ENCODE measurements around the gene PRF1.

PRF1 gene

GRCh38 chr10:70576803-70577517 lies 25.6 kb downstream of the PRF1 start:
- DNase-seq (ENCODE audit: low read depth) = no peak

DNA sequence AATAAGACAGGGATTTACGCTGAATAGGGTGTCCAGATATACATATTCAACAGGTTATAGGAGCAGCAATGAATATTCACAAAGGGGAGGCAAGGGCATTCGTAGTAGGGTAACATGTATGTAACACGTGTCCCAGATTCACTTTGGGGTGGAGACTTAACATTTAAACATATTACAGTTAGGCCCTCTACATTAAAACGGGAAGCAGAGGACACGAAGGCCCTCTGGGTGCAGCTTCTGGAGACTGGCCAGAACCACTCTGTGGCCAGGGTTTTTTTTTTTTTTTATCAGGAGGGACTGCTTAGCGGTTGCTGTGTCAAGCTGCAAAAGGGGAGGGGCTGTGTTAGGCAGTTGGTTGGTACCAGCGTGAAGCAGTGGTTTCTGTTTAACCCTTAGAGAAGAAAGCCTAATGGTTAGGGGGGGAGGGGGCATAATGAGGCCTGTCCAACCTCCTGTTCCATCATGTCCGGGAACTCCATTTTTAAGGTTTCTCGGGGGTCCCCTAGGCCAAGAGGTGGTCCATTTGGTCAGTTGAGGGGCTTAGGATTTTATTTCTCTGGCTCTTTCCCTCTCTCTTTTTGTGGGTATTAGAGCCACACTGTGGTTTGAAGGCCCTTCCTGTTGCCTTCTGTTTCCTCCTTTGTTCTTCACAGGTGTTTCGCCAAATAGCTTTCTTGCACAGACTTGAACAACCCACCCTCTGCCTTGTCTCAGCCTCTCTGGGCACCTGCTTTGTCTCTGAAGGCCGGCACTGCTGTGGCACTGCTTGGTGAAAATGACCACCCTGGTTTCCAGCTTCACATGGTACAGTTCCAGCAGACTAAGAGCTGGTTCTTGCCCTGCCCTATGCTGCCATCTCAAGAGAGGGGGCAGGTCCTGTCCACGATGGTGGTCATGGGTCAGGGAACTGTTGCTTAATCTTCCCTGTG lies 26.4 kb downstream of the PRF1 start:
- no peak for DNase-seq (ENCODE audit: low read depth)

GRCh38 chr10:70575486-70575873 lies 27.1 kb downstream of the PRF1 start:
- DNase-seq (ENCODE audit: low read depth) = no peak

DNA sequence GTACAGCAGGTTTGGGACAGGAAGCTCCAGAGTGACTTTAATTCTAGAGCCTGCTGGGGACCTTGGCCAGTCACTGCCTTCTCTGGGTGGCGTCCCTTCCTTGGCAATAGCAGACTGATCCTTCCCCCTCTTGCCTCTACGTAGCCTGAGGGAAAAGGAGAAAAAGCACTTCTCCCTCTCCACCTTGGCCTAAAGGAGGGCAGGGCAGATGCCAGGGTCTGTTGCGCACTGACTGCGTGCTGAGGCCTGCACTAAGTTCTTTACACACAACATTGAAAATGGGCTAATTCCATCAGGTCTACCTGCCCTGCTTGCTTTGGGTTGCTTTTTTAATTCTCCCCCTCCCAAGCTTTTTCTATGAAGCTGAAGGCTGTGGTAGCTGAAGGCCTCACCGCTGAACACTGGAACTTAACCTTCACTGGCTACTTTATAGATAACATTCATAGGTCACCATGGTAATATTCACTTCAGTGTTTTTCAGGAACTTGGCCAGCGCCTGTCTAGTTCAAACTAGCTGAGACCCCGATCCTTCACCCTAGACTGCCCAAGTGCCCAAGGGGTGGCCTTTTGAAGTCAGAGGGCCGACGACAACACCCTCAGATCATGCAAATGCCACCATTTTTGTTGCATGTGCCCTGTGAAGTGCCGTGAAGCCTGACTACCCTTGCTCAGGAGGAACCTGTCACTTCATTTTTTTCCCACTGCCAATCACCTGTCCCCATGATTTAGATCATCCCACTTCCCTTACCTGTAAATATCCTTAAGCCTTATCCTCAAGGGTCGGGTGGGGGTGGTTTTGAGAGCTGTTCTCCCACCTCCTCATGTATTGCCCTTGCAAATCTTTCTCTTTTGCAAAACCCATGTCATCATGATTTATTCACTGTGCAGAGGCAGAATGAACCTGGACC lies 28.7 kb downstream of the PRF1 start:
- no peak for DNase-seq (ENCODE audit: low read depth)

GRCh38 chr10:70571636-70572439 lies 30.7 kb downstream of the PRF1 start:
- DNase-seq (ENCODE audit: low read depth) = no peak

- no peak for DNase-seq (ENCODE audit: low read depth)
Observed at GRCh38 chr10:70571236-70571635, 31.3 kb downstream of the PRF1 start.

- no peak for DNase-seq (ENCODE audit: low read depth)
Observed at GRCh38 chr10:70568781-70569495, 33.6 kb downstream of the PRF1 start.

DNA sequence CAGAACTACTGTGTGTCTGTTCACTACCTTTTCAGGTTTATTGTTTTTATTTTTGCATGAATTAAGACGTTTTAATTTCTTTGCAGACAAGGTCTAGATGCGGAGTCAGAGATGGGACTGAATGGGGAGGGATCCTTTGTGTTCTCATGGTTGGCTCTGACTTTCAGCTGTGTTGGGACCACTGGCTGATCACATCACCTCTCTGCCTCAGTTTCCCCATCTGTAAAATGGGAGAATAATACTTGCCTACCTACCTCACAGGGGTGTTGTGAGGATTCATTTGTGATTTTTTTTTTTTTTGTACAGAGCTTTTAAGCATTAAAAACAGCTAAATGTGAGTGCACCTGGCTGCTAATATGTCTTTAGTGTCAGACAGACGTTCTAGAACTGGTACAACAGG lies 34.4 kb downstream of the PRF1 start:
- DNase-seq (ENCODE audit: low read depth) = no peak

GRCh38 chr10:70567603-70568002 lies 34.9 kb downstream of the PRF1 start:
- DNase-seq (ENCODE audit: low read depth) = no peak

- DNase-seq (ENCODE audit: low read depth) = no peak
Observed at GRCh38 chr10:70566515-70567290, 35.8 kb downstream of the PRF1 start.

DNA sequence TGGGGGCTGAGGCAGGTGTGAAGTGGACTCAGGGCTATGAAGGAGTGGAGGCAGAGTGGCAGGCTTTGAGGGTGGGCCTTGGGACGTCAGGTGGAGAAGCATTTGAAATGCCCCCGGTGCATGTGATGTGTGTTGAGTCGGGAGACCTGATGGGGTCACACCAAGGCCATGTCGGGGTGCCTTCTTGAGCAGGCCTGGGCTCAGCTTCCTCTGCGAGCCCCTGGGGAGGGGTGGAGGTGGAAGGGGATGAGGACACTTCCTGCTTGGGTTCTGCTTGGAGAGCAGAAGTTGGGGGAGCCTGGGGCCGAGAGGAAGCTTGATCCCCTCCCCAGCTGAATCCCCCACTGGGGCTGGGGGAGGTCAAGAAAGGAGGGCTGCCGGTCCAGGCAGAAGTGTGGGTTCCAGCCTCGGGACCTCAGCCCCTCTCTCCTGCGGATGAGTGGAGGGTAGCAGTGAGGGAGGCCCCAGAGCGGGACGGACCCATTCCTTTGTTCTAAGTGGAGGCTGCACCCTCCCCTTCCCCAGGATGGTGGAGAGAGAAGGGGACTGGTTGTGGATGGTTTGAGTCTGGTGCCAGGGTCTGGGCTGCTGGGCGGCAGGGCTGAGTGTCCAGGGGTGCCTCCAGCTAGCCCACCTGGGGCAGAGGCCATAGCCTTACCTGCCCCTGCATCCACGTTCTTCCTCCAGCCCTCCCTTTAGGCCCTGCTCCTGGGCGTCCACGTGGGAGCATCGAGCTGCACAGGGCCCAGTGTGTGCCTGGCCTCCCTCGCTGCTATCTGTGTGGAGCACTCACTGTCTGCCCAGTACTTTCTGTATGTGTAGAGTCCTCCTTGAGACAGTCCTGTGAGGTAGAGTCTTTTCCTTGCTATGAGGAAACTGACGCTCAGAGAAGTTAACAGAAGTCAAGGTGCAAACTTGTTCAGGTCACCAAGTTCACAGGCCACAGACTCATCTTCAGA lies 36.7 kb downstream of the PRF1 start:
- no peak for DNase-seq (ENCODE audit: low read depth)

DNA sequence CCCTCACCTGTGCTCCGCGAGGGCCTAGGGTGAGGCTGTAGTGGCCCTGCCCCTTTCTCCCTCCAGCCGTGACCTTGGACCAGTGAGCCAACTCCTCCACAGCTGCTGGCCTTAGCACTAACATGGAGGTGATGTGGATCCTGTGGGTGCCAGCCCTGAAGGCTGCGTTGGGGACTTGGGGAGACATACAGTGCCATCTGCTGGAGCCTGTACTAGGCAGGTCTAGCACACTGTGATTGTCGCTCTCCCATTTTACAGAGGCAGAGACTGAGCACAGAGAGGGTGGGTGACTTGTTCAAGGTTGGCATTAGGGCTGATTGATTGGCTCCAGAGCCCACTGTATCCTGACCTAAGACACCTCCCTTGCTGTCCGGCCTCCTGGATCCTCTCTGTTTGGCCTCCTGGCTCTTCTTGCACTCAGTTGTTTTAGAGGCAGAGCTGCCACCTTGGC lies 37.6 kb downstream of the PRF1 start:
- DNase-seq (ENCODE audit: low read depth) = no peak

DNA sequence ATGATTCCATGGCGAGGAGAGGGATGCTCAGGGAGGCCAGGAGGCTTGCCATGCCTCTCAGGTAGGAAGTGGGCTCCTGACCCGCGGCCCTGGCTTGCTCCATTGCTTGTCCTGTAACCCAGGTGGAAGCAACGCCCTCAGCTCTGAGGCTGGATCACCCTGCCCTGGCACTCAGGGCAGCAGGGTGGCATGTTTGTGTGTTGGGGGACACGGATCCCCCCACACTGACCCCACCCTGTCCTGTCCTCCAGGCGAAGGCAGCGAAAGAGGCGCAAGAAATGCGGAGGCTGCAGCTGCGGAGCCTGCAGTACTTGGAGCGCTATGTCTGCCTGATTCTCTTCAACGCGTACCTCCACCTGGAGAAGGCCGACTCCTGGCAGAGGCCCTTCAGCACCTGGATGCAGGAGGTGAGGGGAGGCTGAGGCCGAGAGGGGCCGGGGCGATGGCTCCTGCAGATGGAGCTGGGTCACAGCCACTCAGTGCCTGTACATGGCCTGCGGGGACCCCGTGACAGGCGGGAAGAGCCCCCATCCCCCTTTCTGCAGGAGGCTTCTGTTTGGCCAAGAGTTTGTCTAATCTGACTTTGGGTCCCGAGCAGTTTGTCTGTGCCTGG lies 38.3 kb downstream of the PRF1 start:
- DNase-seq (ENCODE audit: low read depth) = no peak

DNA sequence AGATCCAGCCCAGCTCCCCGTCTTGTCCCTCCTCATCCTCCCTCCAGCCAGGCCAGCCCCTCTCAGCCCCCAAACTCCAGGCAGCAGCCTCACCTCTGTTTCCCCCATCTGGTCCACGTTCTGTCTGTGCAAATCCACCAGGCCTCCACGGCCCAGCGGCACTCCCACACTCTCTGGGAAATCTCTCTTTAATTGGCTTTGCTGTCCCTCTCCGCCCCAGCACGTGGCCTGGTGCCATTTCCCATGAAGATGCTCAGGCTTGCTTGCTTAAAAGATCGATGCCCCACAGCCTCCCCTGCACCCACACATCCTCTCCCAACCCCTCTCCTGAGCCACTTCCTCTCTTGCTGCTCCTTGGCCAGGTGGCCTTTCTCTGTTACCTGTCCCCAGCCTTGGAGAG lies 39.3 kb downstream of the PRF1 start:
- no peak for DNase-seq (ENCODE audit: low read depth)

DNA sequence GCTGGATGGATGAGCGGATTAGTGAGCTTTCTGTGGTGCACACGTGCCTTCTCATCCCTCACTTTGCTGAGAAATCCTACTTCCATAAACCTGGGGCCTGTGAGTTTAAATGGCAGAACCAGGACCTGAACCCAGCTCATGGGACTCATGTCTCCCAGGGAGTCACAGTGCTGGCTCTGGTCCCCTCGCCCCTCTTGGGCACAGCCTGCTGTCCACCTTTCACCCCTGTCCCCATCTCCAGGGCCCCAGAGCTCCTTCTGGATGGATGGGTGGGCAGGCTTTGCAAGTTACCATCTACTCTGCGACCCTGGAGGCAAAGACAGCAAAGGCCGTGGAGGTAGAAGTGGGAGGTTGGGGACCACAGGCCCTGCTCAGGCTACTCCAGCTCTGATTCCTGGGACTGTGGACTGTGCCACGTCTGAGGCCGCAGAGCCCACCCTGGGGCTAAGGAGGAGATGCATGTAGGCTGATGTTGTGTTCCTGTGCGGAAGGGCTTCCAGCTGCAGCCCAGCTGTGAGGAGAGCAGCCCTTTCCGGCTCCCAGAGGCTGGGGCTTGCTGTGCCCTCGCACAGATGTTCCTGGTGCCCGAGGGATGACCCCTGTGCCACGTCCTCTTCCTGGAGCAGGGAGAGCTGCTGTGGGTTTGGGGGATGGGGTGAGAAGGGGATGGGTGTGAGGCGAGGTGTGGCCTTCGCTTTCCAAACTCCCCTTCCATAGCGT lies 40.3 kb downstream of the PRF1 start:
- DNase-seq (ENCODE audit: low read depth) = no peak

GRCh38 chr10:70561558-70561957 lies 41.0 kb downstream of the PRF1 start:
- no peak for DNase-seq (ENCODE audit: low read depth)

DNA sequence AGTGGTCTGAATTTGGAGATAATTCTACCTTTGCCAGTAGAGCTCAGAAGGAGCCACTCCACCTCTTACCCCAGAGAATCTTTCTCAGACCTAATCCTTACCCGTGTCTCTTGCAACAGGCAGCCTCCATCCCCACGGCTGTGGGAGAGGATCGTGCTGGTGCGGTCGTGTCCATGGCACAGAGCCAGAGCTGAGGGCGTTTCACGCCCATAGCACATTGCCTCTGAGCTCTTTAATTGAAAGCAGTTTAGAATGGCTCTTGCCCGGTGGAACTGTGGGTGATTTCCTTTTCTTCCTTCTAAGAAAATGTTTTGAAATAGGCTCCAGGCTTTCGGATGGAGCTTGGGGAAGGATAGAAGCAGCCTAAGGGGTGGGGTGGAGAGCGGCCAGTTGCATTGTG lies 41.5 kb downstream of the PRF1 start:
- no peak for DNase-seq (ENCODE audit: low read depth)

DNA sequence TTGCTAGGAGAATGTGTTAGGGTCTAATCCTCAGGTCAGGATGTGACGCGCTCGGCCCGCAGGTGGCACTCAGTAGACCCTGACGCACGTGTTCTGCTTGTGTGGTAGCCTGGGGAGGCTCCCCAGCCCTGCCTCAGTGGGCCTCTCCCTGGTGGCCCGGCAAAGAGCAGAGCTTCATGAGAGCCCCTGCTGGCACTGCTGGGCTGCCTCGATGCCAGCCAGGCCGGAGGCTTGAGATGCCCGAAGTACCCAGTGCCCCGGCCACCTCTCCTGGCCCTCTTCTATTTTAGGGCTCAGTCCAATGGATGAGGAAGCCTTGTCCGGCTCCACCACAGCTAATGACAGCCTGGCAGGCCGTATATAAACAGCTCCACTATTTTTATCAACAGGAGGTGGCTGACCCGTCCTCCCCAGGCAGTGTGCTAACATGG lies 42.0 kb downstream of the PRF1 start:
- DNase-seq (ENCODE audit: low read depth) = no peak
